ENCODE data around the gene GRIK4.

DNA sequence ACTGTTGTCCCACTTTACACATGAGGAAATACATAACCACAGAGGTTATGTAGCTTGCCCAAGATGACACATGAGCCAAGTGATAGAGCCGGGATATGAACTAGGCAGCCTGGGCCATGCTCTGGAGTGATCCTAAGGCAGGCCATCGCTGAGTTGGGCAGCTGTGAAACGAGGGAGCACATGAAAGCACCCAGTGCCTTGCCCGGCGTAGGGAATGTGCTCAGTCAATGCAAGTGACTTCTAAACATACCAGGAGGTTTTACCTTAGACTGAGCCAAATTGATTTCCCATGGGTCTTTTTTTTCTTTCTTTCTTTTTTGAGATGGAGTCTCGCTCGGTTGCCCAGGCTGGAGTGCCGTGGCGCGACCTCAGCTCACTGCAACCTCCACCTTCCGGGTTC lies 10.5 kb downstream of the GRIK4 start:
- TF ChIP-seq, protein P1, sequence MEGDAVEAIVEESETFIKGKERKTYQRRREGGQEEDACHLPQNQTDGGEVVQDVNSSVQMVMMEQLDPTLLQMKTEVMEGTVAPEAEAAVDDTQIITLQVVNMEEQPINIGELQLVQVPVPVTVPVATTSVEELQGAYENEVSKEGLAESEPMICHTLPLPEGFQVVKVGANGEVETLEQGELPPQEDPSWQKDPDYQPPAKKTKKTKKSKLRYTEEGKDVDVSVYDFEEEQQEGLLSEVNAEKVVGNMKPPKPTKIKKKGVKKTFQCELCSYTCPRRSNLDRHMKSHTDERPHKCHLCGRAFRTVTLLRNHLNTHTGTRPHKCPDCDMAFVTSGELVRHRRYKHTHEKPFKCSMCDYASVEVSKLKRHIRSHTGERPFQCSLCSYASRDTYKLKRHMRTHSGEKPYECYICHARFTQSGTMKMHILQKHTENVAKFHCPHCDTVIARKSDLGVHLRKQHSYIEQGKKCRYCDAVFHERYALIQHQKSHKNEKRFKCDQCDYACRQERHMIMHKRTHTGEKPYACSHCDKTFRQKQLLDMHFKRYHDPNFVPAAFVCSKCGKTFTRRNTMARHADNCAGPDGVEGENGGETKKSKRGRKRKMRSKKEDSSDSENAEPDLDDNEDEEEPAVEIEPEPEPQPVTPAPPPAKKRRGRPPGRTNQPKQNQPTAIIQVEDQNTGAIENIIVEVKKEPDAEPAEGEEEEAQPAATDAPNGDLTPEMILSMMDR (conservative IDR thresholded peaks at IDR 0.05; ENCODE audit: low read length), result no peak
- TF ChIP-seq EZH2phosphoT487 (IDR thresholded peaks at IDR 0.05; ENCODE audit: borderline replicate concordance), result no peak
